ENCODE results near the gene NEO1.

Gene NEO1

DNA sequence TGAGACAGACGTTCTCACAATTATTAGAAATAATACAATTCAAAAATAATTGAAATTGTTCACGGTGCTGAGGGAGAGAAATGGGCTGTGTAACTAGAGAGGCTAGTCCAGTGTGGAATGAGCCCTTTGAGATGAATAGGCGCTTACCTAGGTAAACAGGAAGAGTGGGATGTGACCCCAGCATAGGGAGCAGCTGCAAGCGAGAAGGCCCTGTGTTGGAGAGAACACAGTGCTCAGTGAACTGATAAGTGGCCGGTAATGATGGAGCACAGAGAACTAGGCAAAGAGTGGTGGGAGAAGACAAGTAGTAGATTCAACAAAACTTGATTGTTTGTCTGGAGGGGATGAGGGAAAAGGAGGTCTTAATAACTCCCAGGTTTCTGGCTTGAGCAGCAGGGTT, 212.6 kb downstream of the NEO1 start:
- no peak overlapping the region for H3K4me3 ChIP-seq (replicated peaks; ENCODE audit: insufficient read depth, low read length)
- peaks cover 3% of the 10 kb centered on the region for H3K27me3 ChIP-seq (ENCODE audit: insufficient read depth, poor library complexity, severe bottlenecking)
- TF ChIP-seq POLR2AphosphoS5 (IDR thresholded peaks at IDR 0.05; ENCODE audit: low read depth) (no peak), GABPA (IDR thresholded peaks at IDR 0.05; ENCODE audit: low read depth) (no peak), SPI1 (IDR thresholded peaks at IDR 0.05; ENCODE audit: borderline replicate concordance, low read depth) (no peak)
- TF ChIP-seq, protein P1, sequence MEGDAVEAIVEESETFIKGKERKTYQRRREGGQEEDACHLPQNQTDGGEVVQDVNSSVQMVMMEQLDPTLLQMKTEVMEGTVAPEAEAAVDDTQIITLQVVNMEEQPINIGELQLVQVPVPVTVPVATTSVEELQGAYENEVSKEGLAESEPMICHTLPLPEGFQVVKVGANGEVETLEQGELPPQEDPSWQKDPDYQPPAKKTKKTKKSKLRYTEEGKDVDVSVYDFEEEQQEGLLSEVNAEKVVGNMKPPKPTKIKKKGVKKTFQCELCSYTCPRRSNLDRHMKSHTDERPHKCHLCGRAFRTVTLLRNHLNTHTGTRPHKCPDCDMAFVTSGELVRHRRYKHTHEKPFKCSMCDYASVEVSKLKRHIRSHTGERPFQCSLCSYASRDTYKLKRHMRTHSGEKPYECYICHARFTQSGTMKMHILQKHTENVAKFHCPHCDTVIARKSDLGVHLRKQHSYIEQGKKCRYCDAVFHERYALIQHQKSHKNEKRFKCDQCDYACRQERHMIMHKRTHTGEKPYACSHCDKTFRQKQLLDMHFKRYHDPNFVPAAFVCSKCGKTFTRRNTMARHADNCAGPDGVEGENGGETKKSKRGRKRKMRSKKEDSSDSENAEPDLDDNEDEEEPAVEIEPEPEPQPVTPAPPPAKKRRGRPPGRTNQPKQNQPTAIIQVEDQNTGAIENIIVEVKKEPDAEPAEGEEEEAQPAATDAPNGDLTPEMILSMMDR (IDR thresholded peaks at IDR 0.05; ENCODE audit: insufficient read depth, low read length): no peak
- TF ChIP-seq, protein P2, sequence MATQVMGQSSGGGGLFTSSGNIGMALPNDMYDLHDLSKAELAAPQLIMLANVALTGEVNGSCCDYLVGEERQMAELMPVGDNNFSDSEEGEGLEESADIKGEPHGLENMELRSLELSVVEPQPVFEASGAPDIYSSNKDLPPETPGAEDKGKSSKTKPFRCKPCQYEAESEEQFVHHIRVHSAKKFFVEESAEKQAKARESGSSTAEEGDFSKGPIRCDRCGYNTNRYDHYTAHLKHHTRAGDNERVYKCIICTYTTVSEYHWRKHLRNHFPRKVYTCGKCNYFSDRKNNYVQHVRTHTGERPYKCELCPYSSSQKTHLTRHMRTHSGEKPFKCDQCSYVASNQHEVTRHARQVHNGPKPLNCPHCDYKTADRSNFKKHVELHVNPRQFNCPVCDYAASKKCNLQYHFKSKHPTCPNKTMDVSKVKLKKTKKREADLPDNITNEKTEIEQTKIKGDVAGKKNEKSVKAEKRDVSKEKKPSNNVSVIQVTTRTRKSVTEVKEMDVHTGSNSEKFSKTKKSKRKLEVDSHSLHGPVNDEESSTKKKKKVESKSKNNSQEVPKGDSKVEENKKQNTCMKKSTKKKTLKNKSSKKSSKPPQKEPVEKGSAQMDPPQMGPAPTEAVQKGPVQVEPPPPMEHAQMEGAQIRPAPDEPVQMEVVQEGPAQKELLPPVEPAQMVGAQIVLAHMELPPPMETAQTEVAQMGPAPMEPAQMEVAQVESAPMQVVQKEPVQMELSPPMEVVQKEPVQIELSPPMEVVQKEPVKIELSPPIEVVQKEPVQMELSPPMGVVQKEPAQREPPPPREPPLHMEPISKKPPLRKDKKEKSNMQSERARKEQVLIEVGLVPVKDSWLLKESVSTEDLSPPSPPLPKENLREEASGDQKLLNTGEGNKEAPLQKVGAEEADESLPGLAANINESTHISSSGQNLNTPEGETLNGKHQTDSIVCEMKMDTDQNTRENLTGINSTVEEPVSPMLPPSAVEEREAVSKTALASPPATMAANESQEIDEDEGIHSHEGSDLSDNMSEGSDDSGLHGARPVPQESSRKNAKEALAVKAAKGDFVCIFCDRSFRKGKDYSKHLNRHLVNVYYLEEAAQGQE (IDR thresholded peaks at IDR 0.05; ENCODE audit: insufficient replicate concordance, low read depth): no peak
- DNase-seq (ENCODE audit: low read depth in 1 of 2, low spot score in 1 of 2): no peak
- H3K27ac ChIP-seq (replicated peaks): no peak overlapping the region

DNA sequence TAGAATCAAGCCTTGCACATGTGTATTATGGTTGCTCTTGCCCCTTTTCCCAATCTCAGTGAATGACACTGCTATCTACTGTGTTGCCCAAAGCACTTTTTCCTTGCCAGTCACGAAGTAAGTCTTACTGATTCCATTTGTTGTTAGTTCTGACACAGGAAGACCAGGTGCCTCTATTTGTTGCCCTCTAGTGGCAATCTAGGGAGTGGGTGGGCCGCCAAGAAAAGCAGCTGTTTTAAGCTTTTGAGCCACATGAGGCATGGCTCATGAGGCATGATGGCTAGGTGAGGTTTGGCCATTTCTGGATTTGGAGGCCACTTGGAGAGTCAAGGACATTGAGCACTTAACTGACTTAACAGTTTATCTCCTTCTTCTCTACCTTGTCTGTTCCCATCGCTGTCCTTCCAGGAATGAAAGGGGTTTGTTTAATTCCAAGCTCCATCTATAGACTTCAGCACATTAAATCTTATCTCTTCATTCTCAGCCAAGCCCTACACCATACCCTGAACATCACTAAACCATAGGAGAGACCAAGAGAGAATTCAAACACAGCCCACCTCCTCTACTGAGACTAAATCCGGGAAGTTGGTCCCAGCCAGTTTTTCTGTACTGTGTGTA, 213.4 kb downstream of the NEO1 start:
- DNase-seq (ENCODE audit: low read depth in 1 of 2, low spot score in 1 of 2): peak in 1 of 2 experiments; percentile 57
- no peak for TF ChIP-seq GABPA (IDR thresholded peaks at IDR 0.05; ENCODE audit: low read depth)
- TF ChIP-seq, protein P1 (IDR thresholded peaks at IDR 0.05; ENCODE audit: insufficient read depth, low read length): peak; percentile 74
- Histone ChIP-seq H3K27me3 (ENCODE audit: insufficient read depth, poor library complexity, severe bottlenecking) (peaks cover 3% of the 10 kb centered on the region), H3K27ac (replicated peaks) (no peak overlapping the region), H3K4me3 (replicated peaks; ENCODE audit: insufficient read depth, low read length) (no peak overlapping the region)

DNA sequence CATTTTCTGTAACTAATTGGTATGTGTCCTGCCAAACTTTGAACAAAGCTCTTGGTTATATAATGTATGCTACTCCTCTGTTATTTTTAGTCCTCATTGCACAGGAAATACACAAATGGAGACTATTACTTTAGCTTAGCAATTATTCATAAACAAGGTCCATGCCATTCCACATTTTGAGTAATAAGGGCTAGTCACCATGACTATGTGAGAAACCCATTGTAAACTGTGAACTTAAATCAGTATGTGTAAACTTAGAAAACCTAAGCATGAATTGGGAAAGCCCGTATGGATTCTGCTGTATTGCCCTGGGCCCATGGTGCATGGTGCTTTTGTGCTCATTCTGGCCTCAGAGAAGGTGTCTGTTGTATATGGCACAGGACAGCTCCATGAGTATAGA, 216.2 kb downstream of the NEO1 start:
- TF ChIP-seq, protein P1 (IDR thresholded peaks at IDR 0.05; ENCODE audit: insufficient read depth, low read length): no peak
- TF ChIP-seq GABPA (IDR thresholded peaks at IDR 0.05; ENCODE audit: low read depth): no peak
- TF ChIP-seq, protein P2 (IDR thresholded peaks at IDR 0.05; ENCODE audit: insufficient replicate concordance, low read depth): no peak
- no peak for TF ChIP-seq POLR2AphosphoS5 (IDR thresholded peaks at IDR 0.05; ENCODE audit: low read depth)
- TF ChIP-seq SPI1 (IDR thresholded peaks at IDR 0.05; ENCODE audit: borderline replicate concordance, low read depth): no peak
- no peaks in the 10 kb centered on the region for H3K27me3 ChIP-seq (ENCODE audit: insufficient read depth, poor library complexity, severe bottlenecking)
- H3K4me3 ChIP-seq (replicated peaks; ENCODE audit: insufficient read depth, low read length): no peak overlapping the region
- H3K27ac ChIP-seq (replicated peaks): no peak overlapping the region
- DNase-seq (ENCODE audit: low read depth in 1 of 2, low spot score in 1 of 2): no peak
